Ovary (tissue), 9 donors: ENCODE measurements around the gene PDSS2. TPM values are rescaled to one million over a fixed set of nuclear protein-coding genes. Genes with fewer than 3 reads are reported as not detected.
"Not testable (repeated sequence)": the region's sequence is repeated elsewhere in the genome, so short reads cannot be mapped to it uniquely, and the experiment has no call there.

Experiments
- DNase-seq, 5 donors: peaks; one replicate each; pipeline ENCODE4 v3.0.0-alpha.2; 2019 to 2020
- H3K27ac ChIP-seq, 2 donors: fragments of 200-600 bp; one replicate each; pipeline versions ENCODE4 v1.5.1 to v1.8.0; 2019 to 2022
- H3K27me3 ChIP-seq: fragments of 200-600 bp; one replicate; pipeline ENCODE4 v1.8.0; 2022
- H3K36me3 ChIP-seq: fragments of 200-600 bp; sonication (generic); one replicate; pipeline ENCODE4 v1.5.1; 2019
- H3K4me1 ChIP-seq: one replicate; pipeline ENCODE4 v1.8.1; 2013; ENCODE audit warnings: mild to moderate bottlenecking, moderate library complexity; ENCODE audit not compliant: insufficient read depth
- H3K4me3 ChIP-seq: fragments of 200-600 bp; sonication (generic); one replicate; pipeline ENCODE4 v1.5.1; 2017
- H3K9me3 ChIP-seq, 2 donors: fragments of 200-600 bp in 1 of 2; sonication (generic) in 1 of 2; one replicate each; pipeline versions ENCODE4 v1.5.1 to v1.8.1; 2013 to 2019; ENCODE audit warnings: mild to moderate bottlenecking in 1 of 2, moderate library complexity in 1 of 2
- EP300 ChIP-seq: sonication (generic); formaldehyde crosslinking; IDR thresholded peaks from one replicate; pipeline ENCODE4 v1.6.1; 2017; ENCODE audit warnings: antibody characterized with exemption
- POLR2A ChIP-seq: fragments of 450-650 bp; IDR thresholded peaks from one replicate; pipeline ENCODE4 v1.6.1; 2017; ENCODE audit warnings: antibody characterized with exemption, mild to moderate bottlenecking, moderate library complexity
- WGBS, 3 donors: extraction: QIAGEN DNeasy Blood & Tissue Kit in 1 of 3; methylation state at CpG; one replicate each; pipeline versions ENCODE4 v1.1.5 to v1.1.7; 2013 to 2017; 5-methylcytosine and 5-hydroxymethylcytosine counted together
- intact Hi-C, 4 donors: fragments of 100-400 bp; cut with DNase I; formaldehyde crosslinking; loops; one replicate each; pipeline versions ENCODE4 v1.11.0 to v1.15.1; 2022 to 2023
- polyA plus RNA-seq, 2 donors: library from polyadenylated mRNA; stranded (reverse); fragments of 200-250 nt in 1 of 2; fragments of 350-450 nt in 1 of 2; fragmentation: Illumina TruSeq in 1 of 2; extraction: RNeasy Lipid Tissue Mini Kit (QIAGEN cat#74804) in 1 of 2; gene quantifications; one replicate each; pipeline ENCODE4 v1.2.3, GENCODE V29; 2013 to 2014
- total RNA-seq, 7 donors: library from RNA; depleted of rRNA in 2 of 7; stranded (reverse); fragments of >200 nt in 2 of 7; fragmentation: NEBNext Ultra II Directional in 3 of 7; extraction: Animal tissue kit (Norgen Biotek cat#: 25700) in 3 of 7; gene quantifications; one replicate each; pipeline versions ENCODE4 v1.1.0 to v1.2.4, GENCODE V29; 2016 to 2023
- TF ChIP-seq, protein P1 (sequence below), 3 donors: fragments of 450-650 bp in 2 of 3; fragments of 200-600 bp in 1 of 3; IDR thresholded peaks; one replicate each; pipeline versions ENCODE4 v1.5.1 to v1.8.0; 2016 to 2022; ENCODE audit warnings: antibody characterized with exemption in 3 of 3, mild to moderate bottlenecking in 1 of 3
- donor health status: DM: no; HTN: no; CAD: no; lungs with moderate emphysema.
- donor health status: DM: no; HTN: no; CAD: no.
- donor health status: Bipolar disorder and iron deficiency.
- donor health status: DM: yes; HTN: yes; CAD: no.
- donor health status: DM: no; HTN: no; CAD: no.
- donor health status: DM: yes; HTN: yes; CAD: no.

Gene PDSS2
- total and polyA plus RNA-seq, 9 donors = 8.2 to 17.5 (median 12.0) TPM

DNA sequence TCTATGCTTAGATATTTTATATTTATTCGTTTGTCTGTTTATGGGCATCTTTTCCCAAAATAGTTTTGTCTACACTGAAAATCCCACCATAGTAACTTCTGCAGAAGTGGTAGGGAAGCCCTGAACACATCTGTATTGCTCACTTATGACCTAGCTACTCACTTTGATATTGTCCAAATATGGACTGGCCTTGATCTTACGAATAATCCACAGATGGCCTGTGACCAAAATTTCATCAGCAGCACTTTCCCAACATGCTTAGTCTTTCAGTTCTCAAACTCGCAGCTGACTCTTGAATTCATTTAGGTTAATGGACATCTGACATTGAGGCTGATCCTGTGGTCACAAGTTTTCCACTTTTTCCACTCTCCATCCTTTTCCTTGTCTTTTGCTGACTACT is 263.2 kb downstream of the PDSS2 start:
- intact Hi-C loops = no loop called here
- WGBS, 3 donors = 48 to 61% (median 54%) methylated on average over 3 of the region's 3 CpGs
- H3K27ac ChIP-seq = no peak overlapping the region

DNA sequence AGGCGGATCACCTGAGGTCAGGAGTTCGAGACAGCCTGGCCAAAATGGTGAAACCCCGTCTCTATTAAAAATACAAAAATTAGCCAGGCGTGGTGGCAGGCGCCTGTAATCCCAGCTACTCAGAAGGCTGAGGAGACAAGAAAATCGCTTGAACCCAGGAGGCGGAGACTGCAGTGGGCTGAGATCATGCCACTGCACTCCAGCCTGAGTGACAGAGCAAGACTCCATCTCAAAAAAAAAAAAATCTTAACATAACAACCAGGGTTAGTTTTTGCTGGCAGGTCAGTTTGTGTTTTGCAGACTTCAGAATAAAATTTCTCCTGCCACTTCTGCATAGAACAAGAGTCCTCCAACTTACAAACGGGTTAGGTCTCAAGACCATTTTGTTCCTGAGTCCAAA is 264.6 kb downstream of the PDSS2 start:
- H3K36me3 ChIP-seq, H3K9me3 ChIP-seq, H3K4me3 ChIP-seq, H3K27ac ChIP-seq, DNase-seq, H3K4me1 ChIP-seq, H3K27me3 ChIP-seq, intact Hi-C loops: not testable (repeated sequence)
- 93 to 96% (median 95%) methylated on average over 8 of the region's 8 CpGs for WGBS, 3 donors

More for the DNA sequence above, 263.2 kb downstream of the PDSS2 start:
- no peaks in the 10 kb centered on the region for H3K36me3 ChIP-seq
- TF ChIP-seq EP300 = no peak
- TF ChIP-seq POLR2A = no peak
- TF ChIP-seq, protein P1, sequence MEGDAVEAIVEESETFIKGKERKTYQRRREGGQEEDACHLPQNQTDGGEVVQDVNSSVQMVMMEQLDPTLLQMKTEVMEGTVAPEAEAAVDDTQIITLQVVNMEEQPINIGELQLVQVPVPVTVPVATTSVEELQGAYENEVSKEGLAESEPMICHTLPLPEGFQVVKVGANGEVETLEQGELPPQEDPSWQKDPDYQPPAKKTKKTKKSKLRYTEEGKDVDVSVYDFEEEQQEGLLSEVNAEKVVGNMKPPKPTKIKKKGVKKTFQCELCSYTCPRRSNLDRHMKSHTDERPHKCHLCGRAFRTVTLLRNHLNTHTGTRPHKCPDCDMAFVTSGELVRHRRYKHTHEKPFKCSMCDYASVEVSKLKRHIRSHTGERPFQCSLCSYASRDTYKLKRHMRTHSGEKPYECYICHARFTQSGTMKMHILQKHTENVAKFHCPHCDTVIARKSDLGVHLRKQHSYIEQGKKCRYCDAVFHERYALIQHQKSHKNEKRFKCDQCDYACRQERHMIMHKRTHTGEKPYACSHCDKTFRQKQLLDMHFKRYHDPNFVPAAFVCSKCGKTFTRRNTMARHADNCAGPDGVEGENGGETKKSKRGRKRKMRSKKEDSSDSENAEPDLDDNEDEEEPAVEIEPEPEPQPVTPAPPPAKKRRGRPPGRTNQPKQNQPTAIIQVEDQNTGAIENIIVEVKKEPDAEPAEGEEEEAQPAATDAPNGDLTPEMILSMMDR (IDR thresholded peaks at IDR 0.05) = no peak
- H3K4me1 ChIP-seq = no peaks in the 10 kb centered on the region
- no peak overlapping the region for H3K4me3 ChIP-seq
- H3K27me3 ChIP-seq = no peaks in the 10 kb centered on the region
- DNase-seq = no peak
- H3K9me3 ChIP-seq = no peaks in the 10 kb centered on the region

DNA sequence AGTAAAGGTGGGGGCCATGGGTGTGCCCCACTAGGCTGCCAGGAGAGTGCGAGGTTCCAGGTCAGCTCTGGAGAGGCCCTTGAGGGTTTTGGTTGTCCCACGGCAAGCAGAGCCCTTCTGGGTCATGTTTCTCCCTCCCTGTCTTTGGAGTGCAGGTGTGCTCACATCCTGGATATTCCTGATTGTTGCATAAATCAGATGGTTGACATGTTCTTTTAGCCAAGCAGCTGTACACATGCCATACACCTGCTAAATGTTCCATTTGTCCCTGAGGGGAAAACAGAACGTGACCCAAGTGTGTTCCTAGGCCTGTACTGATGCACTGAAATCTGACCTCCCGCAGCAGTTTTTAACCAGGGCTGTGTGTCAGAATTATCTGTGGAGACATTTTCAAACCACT is 266.5 kb downstream of the PDSS2 start:
- Histone ChIP-seq H3K4me3 (no peak overlapping the region), H3K4me1 (no peaks in the 10 kb centered on the region), H3K36me3 (no peaks in the 10 kb centered on the region), H3K27ac (no peak overlapping the region), H3K9me3 (no peaks in the 10 kb centered on the region), H3K27me3 (no peaks in the 10 kb centered on the region)
- DNase-seq = no peak
- WGBS, 3 donors = 79 to 90% (median 84%) methylated on average over 4 of the region's 4 CpGs
- TF ChIP-seq EP300 (no peak), POLR2A (no peak)
- TF ChIP-seq, protein P1 (IDR thresholded peaks at IDR 0.05) = no peak
- intact Hi-C loops = no loop called here

DNA sequence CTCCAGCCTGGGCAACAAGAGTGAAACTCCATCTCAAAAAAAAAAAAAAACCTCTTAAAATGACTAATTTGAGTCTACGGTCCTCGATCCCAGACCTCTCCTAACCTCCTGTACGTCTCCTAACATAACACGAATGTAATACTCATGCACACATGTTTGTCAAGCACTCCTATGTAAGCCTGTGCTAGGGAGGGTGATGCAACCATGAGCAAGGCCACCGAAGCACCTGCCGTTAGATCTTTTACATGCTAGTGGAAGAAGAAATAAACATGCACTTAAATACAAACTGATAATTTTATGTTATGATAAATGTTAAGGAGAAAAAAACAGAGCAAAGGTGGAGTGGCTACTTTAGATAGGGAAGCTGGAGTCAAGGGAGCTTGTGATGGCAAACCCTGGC is 271.7 kb downstream of the PDSS2 start:
- WGBS, 3 donors = 80 to 94% (median 88%) methylated on average over 6 of the region's 6 CpGs
- no peaks in the 10 kb centered on the region for H3K27me3 ChIP-seq
- H3K9me3 ChIP-seq = no peaks in the 10 kb centered on the region
- DNase-seq = no peak
- TF ChIP-seq EP300 = no peak
- TF ChIP-seq, protein P1 (IDR thresholded peaks at IDR 0.05) = no peak
- TF ChIP-seq POLR2A = no peak
- H3K27ac ChIP-seq = no peak overlapping the region
- H3K4me1 ChIP-seq = no peaks in the 10 kb centered on the region
- H3K4me3 ChIP-seq = no peak overlapping the region
- intact Hi-C loops = loop anchor here in 1 of 4 donors (10.0 kb wide), 1 partner anchor 517 kb away; no protein-coding TSS in a partner anchor
- H3K36me3 ChIP-seq = no peaks in the 10 kb centered on the region

DNA sequence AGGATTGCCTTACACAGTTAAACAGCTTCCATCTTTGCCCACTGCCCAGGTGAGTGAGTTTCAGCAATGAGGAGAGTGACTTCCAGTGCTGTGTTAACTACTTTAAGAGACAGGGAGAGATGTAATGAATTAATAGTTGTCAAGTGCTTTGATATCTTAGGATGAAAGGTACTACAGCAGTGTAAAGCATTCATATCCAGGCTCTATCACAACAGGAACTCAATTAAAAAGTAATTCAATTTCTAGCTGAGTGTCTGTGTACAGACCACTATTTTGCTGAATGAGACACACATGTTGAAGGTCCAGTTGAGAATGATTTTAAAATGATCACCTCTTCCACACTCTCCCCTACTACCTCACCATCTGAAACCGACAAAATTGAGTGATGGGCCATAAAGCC is 273.3 kb downstream of the PDSS2 start:
- H3K27ac ChIP-seq = no peak overlapping the region
- H3K4me3 ChIP-seq = no peak overlapping the region
- 88 to 98% (median 96%) methylated on average over 1 of the region's 1 CpG for WGBS, 3 donors
- TF ChIP-seq EP300 (no peak), POLR2A (no peak)
- TF ChIP-seq, protein P1 (IDR thresholded peaks at IDR 0.05) = no peak
- DNase-seq = no peak
- H3K9me3 ChIP-seq = no peaks in the 10 kb centered on the region
- no peaks in the 10 kb centered on the region for H3K27me3 ChIP-seq
- H3K36me3 ChIP-seq = no peaks in the 10 kb centered on the region
- intact Hi-C loops = loop anchor here in 1 of 4 donors (10.0 kb wide), 1 partner anchor 519 kb away; no protein-coding TSS in a partner anchor
- H3K4me1 ChIP-seq = no peaks in the 10 kb centered on the region
